ENCODE measurements around the gene DIAPH1.

Gene DIAPH1

GRCh38 chr5:141518618-141519015, 100.2 kb downstream of the DIAPH1 start:
- Mint-ChIP-seq H3K36me3 (ENCODE audit: low read depth) (peaks cover 74% of the 10 kb centered on the region), H3K27me3 (ENCODE audit: low read depth, poor library complexity) (no peaks in the 10 kb centered on the region), H3K4me1 (peaks cover 96% of the 10 kb centered on the region), H3K27ac (peak overlapping the region; percentile 25), H3K9me3 (no peaks in the 10 kb centered on the region), H3K4me3 (no peak overlapping the region)
- DNase-seq = no peak
- no peak for TF ChIP-seq CTCF (IDR thresholded peaks at IDR 0.05)

GRCh38 chr5:141517880-141518617, 100.8 kb downstream of the DIAPH1 start:
- Mint-ChIP-seq H3K27me3 (ENCODE audit: low read depth, poor library complexity) (no peaks in the 10 kb centered on the region), H3K4me1 (peaks cover 95% of the 10 kb centered on the region), H3K27ac (peak overlapping the region; percentile 54), H3K36me3 (ENCODE audit: low read depth) (peaks cover 69% of the 10 kb centered on the region), H3K9me3 (no peaks in the 10 kb centered on the region), H3K4me3 (peak overlapping the region; percentile 34)
- DNase-seq = no peak
- TF ChIP-seq CTCF (IDR thresholded peaks at IDR 0.05) = no peak

GRCh38 chr5:141517312-141517711, 101.5 kb downstream of the DIAPH1 start:
- Mint-ChIP-seq H3K9me3 (no peaks in the 10 kb centered on the region), H3K27ac (peak overlapping the region; percentile 86), H3K27me3 (ENCODE audit: low read depth, poor library complexity) (no peaks in the 10 kb centered on the region), H3K4me3 (no peak overlapping the region), H3K4me1 (peaks cover 99% of the 10 kb centered on the region), H3K36me3 (ENCODE audit: low read depth) (peaks cover 64% of the 10 kb centered on the region)
- DNase-seq = no peak
- no peak for TF ChIP-seq CTCF (IDR thresholded peaks at IDR 0.05)

- peaks cover 99% of the 10 kb centered on the region for H3K4me1 Mint-ChIP-seq
- peaks cover 63% of the 10 kb centered on the region for H3K36me3 Mint-ChIP-seq (ENCODE audit: low read depth)
- H3K4me3 Mint-ChIP-seq = peak overlapping the region; percentile 47
- no peaks in the 10 kb centered on the region for H3K27me3 Mint-ChIP-seq (ENCODE audit: low read depth, poor library complexity)
- no peak for DNase-seq
- no peaks in the 10 kb centered on the region for H3K9me3 Mint-ChIP-seq
- H3K27ac Mint-ChIP-seq = peak overlapping the region; percentile 99
- no peak for TF ChIP-seq CTCF (IDR thresholded peaks at IDR 0.05)
Measured at GRCh38 chr5:141516672-141517025, 102.2 kb downstream of the DIAPH1 start.

- no peaks in the 10 kb centered on the region for H3K9me3 Mint-ChIP-seq
- DNase-seq = no peak
- H3K27me3 Mint-ChIP-seq (ENCODE audit: low read depth, poor library complexity) = no peaks in the 10 kb centered on the region
- peak overlapping the region; percentile 99 for H3K27ac Mint-ChIP-seq
- peaks cover 64% of the 10 kb centered on the region for H3K36me3 Mint-ChIP-seq (ENCODE audit: low read depth)
- no peak for TF ChIP-seq CTCF (IDR thresholded peaks at IDR 0.05)
- peaks cover 99% of the 10 kb centered on the region for H3K4me1 Mint-ChIP-seq
- peak overlapping the region; percentile 44 for H3K4me3 Mint-ChIP-seq
Measured at GRCh38 chr5:141515946-141516671, 102.7 kb downstream of the DIAPH1 start.

Data from nephron progenitor cell (in vitro differentiated cells).